ENCODE data around the gene APOO. TPM values are rescaled to one million over a fixed set of nuclear protein-coding genes. Genes with fewer than 3 reads are reported as not detected.

APOO gene
- total RNA-seq, 3 donors from 2014 or later (not counting 1 experiment from before 2014, with no cell fraction given): 8.8 to 13.0 (median 10.0) TPM

DNA sequence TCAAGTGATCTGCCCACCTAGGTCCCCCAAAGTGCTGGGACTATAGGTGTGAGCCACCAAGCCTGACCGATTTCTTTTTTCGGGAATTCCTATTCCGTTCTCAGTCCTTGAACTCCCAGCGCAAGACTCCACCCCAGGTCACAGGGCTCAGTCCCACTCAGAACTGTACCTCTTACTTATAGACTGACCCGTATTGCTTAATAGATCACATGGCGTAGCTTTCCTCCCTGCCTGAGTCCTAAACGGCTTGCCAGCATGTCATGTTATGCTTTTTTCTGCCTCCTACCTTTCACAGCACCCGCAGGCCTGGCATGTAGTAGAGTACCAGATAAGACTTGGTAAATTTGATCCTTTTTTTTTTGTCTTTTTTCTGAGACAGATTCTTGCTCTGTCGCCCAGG lies 102.3 kb downstream of the APOO start:
- Mint-ChIP-seq H3K36me3 (no peaks in the 10 kb centered on the region), H3K9me3 (no peaks in the 10 kb centered on the region), H3K27ac (no peak overlapping the region), H3K4me1 (no peaks in the 10 kb centered on the region), H3K4me3 (no peak overlapping the region), H3K27me3 (ENCODE audit: low read depth in 2 of 2) (no peaks in the 10 kb centered on the region)
- Histone ChIP-seq H3K36me3 (ENCODE audit: control insufficient read depth, insufficient read depth, low read length) (no peaks in the 10 kb centered on the region), H3K27ac (ENCODE audit: low read length) (no peak overlapping the region), H3K27me3 (ENCODE audit: control insufficient read depth, insufficient read depth, low read length) (no peaks in the 10 kb centered on the region), H3K9me3 (ENCODE audit: control insufficient read depth, insufficient read depth, low read length) (no peaks in the 10 kb centered on the region), H3K4me3 (ENCODE audit: low read length) (no peak overlapping the region), H3K4me1 (ENCODE audit: control insufficient read depth, insufficient read depth, low read length) (no peaks in the 10 kb centered on the region)
- DNase-seq: no peak
- TF ChIP-seq CTCF (IDR thresholded peaks at IDR 0.05): no peak
- intact Hi-C loops (cut with micrococcal nuclease): no loop called here
- WGBS (ENCODE audit: insufficient coverage): 95% methylated on average over 7 of the region's 9 CpGs
- ATAC-seq: no peak

GRCh38 chrX:23804578-23804977 lies 103.2 kb downstream of the APOO start:
- Mint-ChIP-seq H3K4me3 (no peak overlapping the region), H3K9me3 (no peaks in the 10 kb centered on the region), H3K36me3 (no peaks in the 10 kb centered on the region), H3K27me3 (ENCODE audit: low read depth in 2 of 2) (no peaks in the 10 kb centered on the region), H3K4me1 (no peaks in the 10 kb centered on the region), H3K27ac (no peak overlapping the region)
- WGBS (ENCODE audit: insufficient coverage): 100% methylated on average over 3 of the region's 3 CpGs
- no peak for TF ChIP-seq CTCF (IDR thresholded peaks at IDR 0.05)
- Histone ChIP-seq H3K27ac (ENCODE audit: low read length) (no peak overlapping the region), H3K36me3 (ENCODE audit: control insufficient read depth, insufficient read depth, low read length) (no peaks in the 10 kb centered on the region), H3K9me3 (ENCODE audit: control insufficient read depth, insufficient read depth, low read length) (no peaks in the 10 kb centered on the region), H3K27me3 (ENCODE audit: control insufficient read depth, insufficient read depth, low read length) (no peaks in the 10 kb centered on the region), H3K4me3 (ENCODE audit: low read length) (no peak overlapping the region), H3K4me1 (ENCODE audit: control insufficient read depth, insufficient read depth, low read length) (no peaks in the 10 kb centered on the region)
- DNase-seq (no peak), ATAC-seq (no peak)
- intact Hi-C loops (cut with micrococcal nuclease): no loop called here

- Mint-ChIP-seq H3K4me3 (no peak overlapping the region), H3K9me3 (no peaks in the 10 kb centered on the region), H3K27ac (no peak overlapping the region), H3K36me3 (no peaks in the 10 kb centered on the region), H3K27me3 (ENCODE audit: low read depth in 2 of 2) (no peaks in the 10 kb centered on the region), H3K4me1 (no peaks in the 10 kb centered on the region)
- Histone ChIP-seq H3K9me3 (ENCODE audit: control insufficient read depth, insufficient read depth, low read length) (no peaks in the 10 kb centered on the region), H3K36me3 (ENCODE audit: control insufficient read depth, insufficient read depth, low read length) (no peaks in the 10 kb centered on the region), H3K4me3 (ENCODE audit: low read length) (no peak overlapping the region), H3K27ac (ENCODE audit: low read length) (no peak overlapping the region), H3K4me1 (ENCODE audit: control insufficient read depth, insufficient read depth, low read length) (no peaks in the 10 kb centered on the region), H3K27me3 (ENCODE audit: control insufficient read depth, insufficient read depth, low read length) (no peaks in the 10 kb centered on the region)
- 94% methylated on average over 5 of the region's 5 CpGs for WGBS (ENCODE audit: insufficient coverage)
- TF ChIP-seq CTCF (IDR thresholded peaks at IDR 0.05): no peak
- intact Hi-C loops (cut with micrococcal nuclease): no loop called here
- DNase-seq: no peak
- ATAC-seq: no peak
These were observed 103.8 kb downstream of the APOO start for GRCh38 chrX:23803931-23804381.

DNA sequence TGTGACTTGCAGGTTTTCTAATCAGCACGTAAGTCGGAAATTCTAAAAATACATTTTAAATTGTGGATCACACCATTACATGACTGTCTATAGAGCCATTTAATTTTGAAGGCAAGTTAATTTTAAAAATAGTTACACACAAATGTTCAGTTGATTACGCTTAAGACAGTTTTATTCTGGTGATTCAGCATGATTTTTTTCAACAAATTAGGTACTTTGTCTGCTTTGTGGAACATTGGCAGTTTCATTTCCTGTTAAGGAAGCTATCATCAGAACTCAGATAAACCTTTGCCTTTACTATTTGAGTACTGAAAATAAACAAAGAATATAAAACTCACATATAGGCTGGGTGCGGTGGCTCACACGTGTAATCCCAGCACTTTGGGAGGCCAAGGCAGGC lies 105.3 kb downstream of the APOO start:
- Histone ChIP-seq H3K9me3 (ENCODE audit: control insufficient read depth, insufficient read depth, low read length) (no peaks in the 10 kb centered on the region), H3K36me3 (ENCODE audit: control insufficient read depth, insufficient read depth, low read length) (no peaks in the 10 kb centered on the region), H3K4me1 (ENCODE audit: control insufficient read depth, insufficient read depth, low read length) (no peaks in the 10 kb centered on the region), H3K27me3 (ENCODE audit: control insufficient read depth, insufficient read depth, low read length) (no peaks in the 10 kb centered on the region), H3K27ac (ENCODE audit: low read length) (no peak overlapping the region), H3K4me3 (ENCODE audit: low read length) (no peak overlapping the region)
- 64% methylated on average over 2 of the region's 5 CpGs for WGBS (ENCODE audit: insufficient coverage)
- no peak overlapping the region for H3K4me3 Mint-ChIP-seq
- intact Hi-C loops (cut with micrococcal nuclease): no loop called here
- H3K9me3 Mint-ChIP-seq: no peaks in the 10 kb centered on the region
- no peaks in the 10 kb centered on the region for H3K36me3 Mint-ChIP-seq
- H3K27ac Mint-ChIP-seq: no peak overlapping the region
- ATAC-seq (no peak), DNase-seq (no peak)
- TF ChIP-seq CTCF (IDR thresholded peaks at IDR 0.05): no peak
- H3K27me3 Mint-ChIP-seq (ENCODE audit: low read depth in 2 of 2): no peaks in the 10 kb centered on the region
- H3K4me1 Mint-ChIP-seq: no peaks in the 10 kb centered on the region
